WTC11 (cell line): ENCODE data around the gene CHCHD1. TPM values are rescaled to one million over a fixed set of nuclear protein-coding genes. Genes with fewer than 3 reads are reported as not detected.

Experiments used
- ATAC-seq: fragments of 200-7000 bp; cut with Tn5 transposase; 2 replicates; pipeline ENCODE4 v1.10.0; 2021; ENCODE audit warnings: mild to moderate bottlenecking, moderate library complexity
- CTCF ChIA-PET: fragments of 300-600 bp; sonication (Branson Sonifier 250); formaldehyde crosslinking; loops from one replicate; lab custom pipeline; 2021; ENCODE audit warnings: antibody characterized with exemption; lab: Charles Lee
- POLR2A ChIA-PET: fragments of 350-600 bp; sonication (Branson Sonifier 250); formaldehyde crosslinking; loops from one replicate; lab custom pipeline; 2021; ENCODE audit warnings: antibody characterized with exemption; lab: Charles Lee
- DNase-seq: peaks from one replicate; pipeline ENCODE4 v3.0.0; 2021; ENCODE audit warnings: low spot score
- H3K27ac Mint-ChIP-seq: 2 replicates; pipeline ENCODE4 v1.8.0; 2021; ENCODE audit warnings: mixed read lengths
- H3K27me3 Mint-ChIP-seq: 2 replicates; pipeline ENCODE4 v1.8.0; 2021; ENCODE audit warnings: low read depth, mild to moderate bottlenecking, moderate library complexity, mixed read lengths
- H3K36me3 Mint-ChIP-seq: 2 replicates; pipeline ENCODE4 v1.8.0; 2021; ENCODE audit warnings: mixed read lengths
- H3K4me1 Mint-ChIP-seq: 2 replicates; pipeline ENCODE4 v1.8.0; 2022; ENCODE audit warnings: mixed read lengths
- H3K4me3 Mint-ChIP-seq: 2 replicates; pipeline ENCODE4 v1.8.0; 2021; ENCODE audit warnings: mild to moderate bottlenecking, moderate library complexity, mixed read lengths
- H3K9me3 Mint-ChIP-seq: 2 replicates; pipeline ENCODE4 v1.8.0; 2021; ENCODE audit warnings: mixed read lengths
- CREM ChIP-seq: sonication (generic); formaldehyde crosslinking; IDR thresholded peaks from 2 replicates; pipeline ENCODE4 v1.8.1; 2022; ENCODE audit warnings: mild to moderate bottlenecking, missing genetic modification reagents, moderate library complexity
- CTCF ChIP-seq: fragments of 200-600 bp; IDR thresholded peaks from 2 replicates; pipeline ENCODE4 v1.8.0; 2022; ENCODE audit warnings: antibody characterized with exemption
- E2F4 ChIP-seq: sonication (generic); formaldehyde crosslinking; IDR thresholded peaks from 2 replicates; pipeline ENCODE4 v1.8.1; 2022; ENCODE audit warnings: low read depth, mild to moderate bottlenecking, moderate library complexity, missing genetic modification reagents, borderline replicate concordance
- E2F5 ChIP-seq: sonication (generic); formaldehyde crosslinking; IDR thresholded peaks from 2 replicates; pipeline ENCODE4 v1.8.1; 2022; ENCODE audit warnings: mild to moderate bottlenecking, moderate library complexity, missing genetic modification reagents
- EMX1 ChIP-seq: fragments of 250-450 bp; sonication (Bioruptor Pico); IDR thresholded peaks from 2 replicates; pipeline ENCODE4 v1.8.0; 2021; ENCODE audit warnings: mild to moderate bottlenecking
- IRF2 ChIP-seq: sonication (generic); formaldehyde crosslinking; IDR thresholded peaks from 2 replicates; pipeline ENCODE4 v1.8.0; 2022; ENCODE audit warnings: low read depth, missing genetic modification reagents, borderline replicate concordance
- MLX ChIP-seq: sonication (generic); formaldehyde crosslinking; IDR thresholded peaks from 2 replicates; pipeline ENCODE4 v1.8.1; 2023; ENCODE audit warnings: mild to moderate bottlenecking, missing genetic modification reagents, moderate library complexity
- NFE2L1 ChIP-seq: sonication (generic); formaldehyde crosslinking; IDR thresholded peaks from 2 replicates; pipeline ENCODE4 v1.8.1; 2023; ENCODE audit warnings: missing genetic modification reagents
- PRDM15 ChIP-seq: sonication (generic); formaldehyde crosslinking; IDR thresholded peaks from 2 replicates; pipeline ENCODE4 v1.8.0; 2022; ENCODE audit warnings: missing genetic modification reagents
- SOX15 ChIP-seq: fragments of 250-450 bp; sonication (Bioruptor Pico); IDR thresholded peaks from 2 replicates; pipeline ENCODE4 v1.9.0; 2021; ENCODE audit warnings: mild to moderate bottlenecking
- STAT6 ChIP-seq: sonication (generic); formaldehyde crosslinking; conservative IDR thresholded peaks from 2 replicates; pipeline ENCODE4 v1.8.1; 2023; ENCODE audit warnings: mild to moderate bottlenecking, low read depth, missing genetic modification reagents, moderate library complexity
- ZNF138 ChIP-seq: sonication (generic); formaldehyde crosslinking; conservative IDR thresholded peaks from 2 replicates; pipeline ENCODE4 v1.8.1; 2022; ENCODE audit warnings: mild to moderate bottlenecking, moderate library complexity, missing genetic modification reagents
- ZNF232 ChIP-seq: sonication (generic); formaldehyde crosslinking; IDR thresholded peaks from 2 replicates; pipeline ENCODE4 v1.8.0; 2022; ENCODE audit warnings: mild to moderate bottlenecking, missing genetic modification reagents
- ZNF317 ChIP-seq: sonication (generic); formaldehyde crosslinking; IDR thresholded peaks from 2 replicates; pipeline ENCODE4 v1.8.1; 2023; ENCODE audit warnings: low read depth, mild to moderate bottlenecking, moderate library complexity, missing genetic modification reagents, borderline replicate concordance
- ZNF423 ChIP-seq: fragments of 250-450 bp; sonication (Bioruptor Pico); IDR thresholded peaks from 2 replicates; pipeline ENCODE4 v2.1.2; 2022; ENCODE audit warnings: mild to moderate bottlenecking, moderate library complexity
- ZNF425 ChIP-seq: fragments of 250-450 bp; sonication (Bioruptor Pico); conservative IDR thresholded peaks from 2 replicates; pipeline ENCODE4 v1.9.0; 2021; ENCODE audit warnings: mild to moderate bottlenecking
- total RNA-seq: library from RNA; stranded (reverse); gene quantifications from 3 replicates; pipeline ENCODE4 v1.2.3, GENCODE V29; 2021

Gene CHCHD1
- total RNA-seq, 1 experiment from 2014 or later = 45.9 TPM

- no peak for TF ChIP-seq E2F4 (CRISPR knock-in tag)
- no peak for TF ChIP-seq CTCF
- no peak for TF ChIP-seq CREM (CRISPR knock-in tag)
- TF ChIP-seq SOX15 (CRISPR knock-in tag) = no peak
- TF ChIP-seq IRF2 (CRISPR knock-in tag) = no peak
- TF ChIP-seq ZNF317 = no peak
- TF ChIP-seq ZNF425 (CRISPR knock-in tag) = no peak
- TF ChIP-seq EMX1 (CRISPR knock-in tag) = no peak
- no peak for TF ChIP-seq MLX (CRISPR knock-in tag)
- TF ChIP-seq PRDM15 (CRISPR knock-in tag) = no peak
- TF ChIP-seq ZNF423 (CRISPR knock-in tag) = no peak
- TF ChIP-seq NFE2L1 (CRISPR knock-in tag) = no peak
- no peak for TF ChIP-seq STAT6 (CRISPR knock-in tag)
Observed at GRCh38 chr10:73800560-73801252, 18.9 kb downstream of the CHCHD1 start (continued).

GRCh38 chr10:73801253-73801590 lies 19.4 kb downstream of the CHCHD1 start:
- DNase-seq (no peak), ATAC-seq (no peak)
- Mint-ChIP-seq H3K4me1 (no peaks in the 10 kb centered on the region), H3K27me3 (no peaks in the 10 kb centered on the region), H3K4me3 (no peak overlapping the region), H3K27ac (no peak overlapping the region), H3K36me3 (peaks cover 46% of the 10 kb centered on the region), H3K9me3 (no peaks in the 10 kb centered on the region)
- CTCF ChIA-PET = no interaction called here
- POLR2A ChIA-PET = no interaction called here
- TF ChIP-seq SOX15 (CRISPR knock-in tag) = no peak
- TF ChIP-seq E2F5 = no peak
- TF ChIP-seq ZNF232 (CRISPR knock-in tag) = no peak
- no peak for TF ChIP-seq ZNF423 (CRISPR knock-in tag)
- no peak for TF ChIP-seq ZNF425 (CRISPR knock-in tag)
- TF ChIP-seq EMX1 (CRISPR knock-in tag) = no peak
- no peak for TF ChIP-seq ZNF138 (CRISPR knock-in tag)
